Measurements from ENCODE around the gene GSN. TPM values are rescaled to one million over a fixed set of nuclear protein-coding genes. Genes with fewer than 3 reads are reported as not detected.

Gene GSN
- total and polyA plus RNA-seq, 2 of the 8 experiments (the other 6 are each of a cell fraction or from before 2014, with no cell fraction given) = 52.3 to 94.5 TPM

DNA sequence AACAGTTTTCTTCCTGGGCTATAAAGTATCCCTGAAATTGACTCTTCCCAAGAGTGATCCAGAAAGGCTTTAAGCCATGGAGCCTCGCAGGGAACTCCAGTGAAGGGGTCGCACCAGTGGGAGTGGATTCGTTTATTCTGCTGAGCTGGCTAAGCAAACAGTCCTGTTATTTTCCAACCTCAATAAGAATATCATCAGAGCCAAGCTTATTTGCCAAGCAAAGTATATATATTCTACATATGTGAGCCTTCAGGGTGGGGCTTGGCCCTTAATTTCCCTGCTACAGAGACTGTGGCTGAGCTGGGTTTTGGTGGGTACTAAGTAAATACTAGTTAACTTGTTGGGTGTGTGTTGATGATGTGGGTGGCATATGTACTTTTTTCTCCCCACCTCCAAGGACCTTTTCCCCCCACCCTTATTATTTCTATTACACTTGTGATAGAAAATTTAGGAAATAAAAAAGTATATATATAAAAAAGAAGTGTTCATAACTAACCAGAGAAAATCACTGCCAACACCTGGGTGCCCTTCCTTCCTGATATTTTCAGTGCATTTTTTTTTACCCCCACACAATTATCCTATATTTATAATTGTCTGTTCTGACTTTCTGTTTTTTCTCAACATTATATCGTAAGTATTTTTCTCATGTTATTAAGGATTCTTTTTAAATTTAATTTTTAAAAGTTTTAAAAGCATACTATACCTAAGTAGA lies 5.3 kb downstream of the GSN start:
- Histone ChIP-seq H3K36me3 (ENCODE audit: control insufficient read depth in 2 of 4, insufficient read depth in 4 of 4, low read length in 3 of 4) (no peaks in the 10 kb centered on the region), H2BK20ac (ENCODE audit: low read length) (no peak overlapping the region), H3K27ac (ENCODE audit: low read depth, low read length) (no peak overlapping the region), H4K5ac (ENCODE audit: insufficient read length, low read depth, low read length) (no peak overlapping the region), H3K9ac (replicated peaks in 1 of 4; ENCODE audit: extremely low read depth in 1 of 4, low read depth in 3 of 4, low read length in 3 of 4) (no peak overlapping the region), H2BK15ac (ENCODE audit: low read length) (no peak overlapping the region), H2BK120ac (replicated peaks; ENCODE audit: low read depth, low read length) (no peak overlapping the region), H4K8ac (ENCODE audit: extremely low read depth, insufficient read depth, low read length) (no peak overlapping the region), H3K9me3 (ENCODE audit: insufficient read depth in 2 of 2, low read depth in 1 of 2, low read length in 1 of 2) (no peaks in the 10 kb centered on the region), H3K27me3 (replicated peaks in 1 of 4; ENCODE audit: control insufficient read depth in 3 of 4, extremely low read depth in 1 of 4, insufficient read depth in 3 of 4, low read length in 3 of 4) (peaks cover 0 to 10% (median 6%) of the 10 kb centered on the region in 4 experiments; a peak in 5 of 7 replicates), H2AK5ac (ENCODE audit: low read depth, low read length) (no peak overlapping the region), H3K4me1 (replicated peaks in 1 of 4; ENCODE audit: control insufficient read depth in 3 of 4, insufficient read depth in 4 of 4, low read length in 3 of 4) (peaks cover 4 to 18% (median 11%) of the 10 kb centered on the region in 4 experiments; a peak in 6 of 7 replicates), H3K4me2 (ENCODE audit: insufficient read depth in 1 of 2, low read depth in 2 of 2, low read length in 2 of 2) (no peak overlapping the region), H3K79me2 (ENCODE audit: control insufficient read depth in 1 of 2, insufficient read depth in 2 of 2, low read length in 2 of 2) (peaks cover 0 to 5% of the 10 kb centered on the region in 2 experiments; a peak in 1 of 4 replicates), H4K91ac (replicated peaks; ENCODE audit: insufficient read length, low read length) (no peak overlapping the region), H3K4me3 (ENCODE audit: extremely low read depth in 1 of 4, insufficient read depth in 2 of 4, low read depth in 3 of 4, low read length in 4 of 4) (no peak overlapping the region), H2AFZ (ENCODE audit: low read length) (no peak overlapping the region), H4K20me1 (replicated peaks in 1 of 2; ENCODE audit: control insufficient read depth in 1 of 2, insufficient read depth in 2 of 2, low read length in 2 of 2) (no peaks in the 10 kb centered on the region), H3K18ac (ENCODE audit: extremely low read depth, low read length) (no peak overlapping the region), H3K23me2 (ENCODE audit: low read depth, low read length) (peaks cover 11% of the 10 kb centered on the region), H3K4ac (replicated peaks; ENCODE audit: insufficient read length, low read depth, low read length) (no peak overlapping the region), H3K14ac (ENCODE audit: insufficient read length) (no peak overlapping the region), H3K23ac (ENCODE audit: insufficient read length) (no peak overlapping the region), H3K56ac (replicated peaks; ENCODE audit: insufficient read length, low read depth, low read length) (no peak overlapping the region), H2BK12ac (ENCODE audit: low read depth, low read length) (no peak overlapping the region), H2BK5ac (ENCODE audit: low read depth, low read length) (no peak overlapping the region), H3K79me1 (ENCODE audit: low read depth, low read length) (no peaks in the 10 kb centered on the region)
- FAIRE-seq (no peak), DNase-seq (ENCODE audit: low read depth in 1 of 2, low spot score in 2 of 2) (no peak)
- TF ChIP-seq SRF (IDR thresholded peaks at IDR 0.05; ENCODE audit: low read depth, low read length) (no peak), BRCA1 (IDR thresholded peaks at IDR 0.05; ENCODE audit: low read depth, low read length) (no peak), CREB1 (IDR thresholded peaks at IDR 0.05) (no peak), MAFK (IDR thresholded peaks at IDR 0.05; ENCODE audit: low read depth, low read length) (no peak)
- ChIA-PET CTCF (ENCODE audit: partially characterized antibody) (interaction anchor here (0.8 to 6.1 kb wide), 7 partner anchors 13 to 60 kb away, joined by 3 to 39 read pairs (median 3); no protein-coding TSS in a partner anchor), POLR2A (ENCODE audit: partially characterized antibody) (interaction anchor here (0.9 to 1.4 kb wide), 4 partner anchors 11 to 60 kb away, joined by 3 to 7 read pairs (median 3); no protein-coding TSS in a partner anchor)
- WGBS, 2 experiments (ENCODE audit: extremely low coverage in 1 of 2, insufficient coverage in 1 of 2, insufficient read length in 1 of 2, insufficient replicate concordance in 2 of 2, low coverage in 1 of 2, low lambda C conversion rate in 2 of 2, missing lambda C conversion rate in 1 of 2) = 91% methylated on average over 4 of the region's 4 CpGs; no CpG with 5 or more reads in 1 of the 2 experiments

All from H1 (cell line).